Heart right ventricle (tissue), 16 donors: ENCODE data around the gene SYCE3. TPM values are rescaled to one million over a fixed set of nuclear protein-coding genes. Genes with fewer than 3 reads are reported as not detected.
"Not testable (repeated sequence)": the region's sequence is repeated elsewhere in the genome, so short reads cannot be mapped to it uniquely, and the experiment has no call there.

Source experiments
- ATAC-seq, 8 donors: fragments of 200-7000 bp; cut with Tn5 transposase; one replicate each; pipeline ENCODE4 v1.9.1; 2020; ENCODE audit warnings: mild to moderate bottlenecking in 8 of 8, moderate library complexity in 8 of 8, moderate number of reproducible peaks in 1 of 8
- DNase-seq, 2 donors: peaks; one replicate each; pipeline ENCODE4 v3.0.0-alpha.2; 2020
- H3K27ac ChIP-seq, 10 donors: fragments of 200-600 bp; sonication (generic) in 2 of 10; one replicate each; pipeline versions ENCODE4 v1.5.0 to v1.8.0; 2020 to 2022; ENCODE audit warnings: mild to moderate bottlenecking in 3 of 10
- H3K27me3 ChIP-seq, 7 donors: fragments of 200-600 bp; one replicate each; pipeline ENCODE4 v1.8.0; 2021 to 2022; ENCODE audit warnings: mild to moderate bottlenecking in 2 of 7
- H3K36me3 ChIP-seq, 9 donors: fragments of 200-600 bp; sonication (generic) in 1 of 9; one replicate each; pipeline versions ENCODE4 v1.5.0 to v1.8.0; 2020 to 2022; ENCODE audit warnings: mild to moderate bottlenecking in 2 of 9
- H3K4me1 ChIP-seq, 9 donors: fragments of 200-600 bp; sonication (generic) in 1 of 9; one replicate each; pipeline versions ENCODE4 v1.5.0 to v1.8.0; 2020 to 2022; ENCODE audit warnings: mild to moderate bottlenecking in 4 of 9
- H3K4me3 ChIP-seq, 10 donors: fragments of 200-600 bp; sonication (generic) in 2 of 10; one replicate each; pipeline versions ENCODE4 v1.5.0 to v1.8.0; 2020 to 2022; ENCODE audit warnings: mild to moderate bottlenecking in 7 of 10, moderate library complexity in 2 of 10
- H3K9me3 ChIP-seq, 11 donors: fragments of 200-600 bp in 10 of 11; sonication (generic) in 2 of 11; one replicate each; pipeline versions ENCODE4 v1.5.0 to v1.8.0; 2013 to 2022; ENCODE audit warnings: mild to moderate bottlenecking in 2 of 11, control low read depth in 1 of 11, moderate library complexity in 1 of 11
- CTCF ChIP-seq, 9 donors: fragments of 200-600 bp; sonication (generic) in 2 of 9; IDR thresholded peaks; one replicate each; pipeline versions ENCODE4 v1.5.0 to v1.8.0; 2021 to 2022; ENCODE audit warnings: antibody characterized with exemption in 9 of 9, mild to moderate bottlenecking in 5 of 9, moderate library complexity in 1 of 9
- WGBS, 2 donors: extraction: QIAGEN DNeasy Blood & Tissue Kit; methylation state at CpG; one replicate each; pipeline ENCODE4 v1.1.7; 2013; ENCODE audit warnings: inconsistent platforms in 1 of 2; 5-methylcytosine and 5-hydroxymethylcytosine counted together
- intact Hi-C, 10 donors: fragments of 100-400 bp; cut with DNase I; formaldehyde crosslinking; loops; one replicate each; pipeline versions ENCODE4 v1.11.1 to v1.14.2; 2022
- polyA plus RNA-seq, 2 donors: library from polyadenylated mRNA; stranded (reverse); fragments of 200-250 nt; gene quantifications; one replicate each; pipeline ENCODE4 v1.2.3, GENCODE V29; 2013
- total RNA-seq, 10 donors: library from RNA; stranded (reverse); fragmentation: NEBNext Ultra II Directional in 3 of 10; extraction: Animal tissue kit (Norgen Biotek cat#: 25700) in 3 of 10; gene quantifications; one replicate each; pipeline versions ENCODE4 v1.2.1 to v1.2.4, GENCODE V29; 2021 to 2023
- donor health status: Arrhythmogenic right ventricular cardiomyopathy.
- donor health status: ischemic (EF 13 %, LVEDD 7.1; RV severe dilation, severe dysfunction).
- donor health status: healthy with polysubstance abuse.
- donor health status: DM: no; HTN: yes; CAD: no.
- donor health status: DM: no; HTN: no; CAD: no.
- donor health status: ischemic (EF 25% LVEDD 6.9; RV normal size, moderate dysfunction).
- donor health status: ischemic (EF 25% LVEDD 5.7; RV mildly dilated, moderate dysfunction).
- donor health status: healthy.
- donor health status: DM: yes; HTN: yes; CAD: no.
- donor health status: Ischemic cardiomyopathy.
- donor health status: ischemic (EF 35%, LVEDD 5.7; RV mildly dilated, moderate dysfunction).
- donor health status: nonischemic (EF 11% LVEDD 7.7; RV severe dilation, severe dysfunction).
- donor health status: DM: yes; HTN: yes; CAD: no.
- donor health status: PGD.
- donor health status: ischemic (EF 29% LVEDD 5.4; RV normal size, mild dysfunction).
- donor health status: nonischemic (EF 23%, LVEDD 6.1; RV moderate dilation, normal function).

Gene SYCE3
- total and polyA plus RNA-seq, 12 donors, result 0.74 to 0.90 TPM; not detected in 10

DNA sequence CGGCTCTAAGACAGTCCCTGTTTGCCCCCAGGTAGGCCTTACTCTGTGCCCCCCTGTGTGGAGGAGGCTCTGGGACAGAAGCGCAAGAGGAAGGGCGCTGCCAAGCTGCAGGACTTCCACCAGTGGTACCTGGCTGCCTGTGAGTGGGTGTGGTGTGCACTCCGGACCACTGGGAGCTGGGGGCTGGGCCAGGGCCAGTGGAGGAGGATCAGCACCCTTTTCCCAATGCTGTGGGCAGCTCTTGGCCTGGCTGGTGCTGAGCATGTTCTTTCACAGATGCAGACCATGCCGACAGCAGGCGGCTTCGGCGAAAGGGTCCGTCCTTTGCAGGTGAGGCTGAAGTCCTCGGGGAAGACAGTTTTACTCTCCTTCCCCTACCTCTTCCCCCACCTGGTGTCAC, 41.0 kb downstream of the SYCE3 start:
- Histone ChIP-seq H3K27ac (no peak overlapping the region), H3K4me1 (peaks cover 4 to 22% (median 20%) of the 10 kb centered on the region in 9 donors), H3K4me3 (no peak overlapping the region), H3K9me3 (no peaks in the 10 kb centered on the region), H3K27me3 (no peaks in the 10 kb centered on the region), H3K36me3 (peaks cover 0 to 79% (median 44%) of the 10 kb centered on the region in 9 donors)
- intact Hi-C loops, result loop anchor here in 2 of 10 donors (5.0 to 10.0 kb wide), 2 partner anchors 61 to 277 kb away; partner anchors contain the start of genes CHKB (in 1 of the 2) and TUBGCP6 (in 1 of the 2)
- no peak for TF ChIP-seq CTCF (IDR thresholded peaks at IDR 0.05)
- no peak for ATAC-seq
- DNase-seq, result no peak
- WGBS, 2 donors, result 91 to 94% methylated on average over 10 of the region's 10 CpGs

DNA sequence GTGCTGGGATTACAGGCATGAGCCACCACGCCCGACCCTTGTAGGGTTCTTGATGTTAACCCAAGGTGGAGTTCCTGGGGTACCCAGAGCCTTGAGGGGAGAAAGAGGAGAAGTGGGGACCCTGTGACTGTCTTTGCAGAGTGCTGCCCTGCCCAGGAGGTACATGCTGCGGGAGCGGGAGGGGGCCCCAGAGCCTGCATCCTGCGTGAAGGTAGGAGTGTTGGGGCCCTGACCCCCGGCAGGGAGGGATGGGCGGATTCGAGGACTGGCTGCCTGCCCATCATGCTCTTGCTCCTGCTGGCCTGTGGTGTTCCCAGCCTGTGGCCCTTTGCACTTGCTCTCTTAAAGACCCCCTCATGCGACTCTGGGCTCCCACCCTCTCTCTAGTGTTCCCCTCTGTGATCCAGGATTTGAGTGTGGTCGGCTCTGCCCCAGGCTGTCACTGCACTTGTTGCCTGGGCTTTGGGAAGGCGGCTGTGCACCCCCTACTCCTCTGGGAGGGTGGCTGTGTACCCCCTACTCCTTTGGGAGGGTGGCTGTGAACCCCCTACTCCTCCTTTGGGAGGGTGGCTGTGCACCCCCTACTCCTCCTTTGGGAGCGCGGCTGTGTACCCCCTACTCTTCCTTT, 41.8 kb downstream of the SYCE3 start:
- DNase-seq, result no peak
- Histone ChIP-seq H3K27me3 (no peaks in the 10 kb centered on the region), H3K4me1 (peaks cover 4 to 17% (median 14%) of the 10 kb centered on the region in 9 donors), H3K27ac (no peak overlapping the region), H3K36me3 (peaks cover 0 to 87% (median 44%) of the 10 kb centered on the region in 9 donors), H3K9me3 (no peaks in the 10 kb centered on the region), H3K4me3 (no peak overlapping the region)
- intact Hi-C loops, result loop anchor here in 2 of 10 donors (5.0 to 10.0 kb wide), 2 partner anchors 61 to 276 kb away; partner anchors contain the start of genes CHKB (in 1 of the 2) and TUBGCP6 (in 1 of the 2)
- no peak for ATAC-seq
- 94 to 95% methylated on average over 13 of the region's 13 CpGs for WGBS, 2 donors
- no peak for TF ChIP-seq CTCF (IDR thresholded peaks at IDR 0.05)

DNA sequence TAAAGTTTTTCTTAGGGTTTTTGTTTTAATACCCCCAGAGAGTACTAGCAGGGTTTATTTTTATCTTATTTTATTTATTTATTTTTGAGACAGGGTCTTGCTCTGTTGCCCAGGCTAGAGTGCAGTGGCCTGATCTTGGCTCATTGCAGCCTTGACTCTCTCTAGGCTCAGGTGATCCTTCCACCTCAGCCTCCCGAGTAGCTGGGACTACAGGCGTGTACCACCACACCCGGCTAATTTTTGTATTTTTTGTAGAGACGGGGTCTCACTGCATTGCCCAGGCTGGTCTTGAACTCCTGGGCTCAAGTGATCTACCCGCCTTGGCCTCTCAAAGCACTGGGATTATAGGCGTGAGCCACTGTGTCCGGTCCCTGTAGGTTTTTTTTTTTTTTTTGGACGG, 42.5 kb downstream of the SYCE3 start:
- not testable (repeated sequence) for H3K9me3 ChIP-seq, H3K27ac ChIP-seq, DNase-seq, H3K4me3 ChIP-seq, ATAC-seq, H3K27me3 ChIP-seq
- peaks cover 0 to 89% (median 44%) of the 10 kb centered on the region in 9 donors for H3K36me3 ChIP-seq
- peaks cover 4 to 16% (median 14%) of the 10 kb centered on the region in 9 donors for H3K4me1 ChIP-seq
- intact Hi-C loops, result loop anchor here in 2 of 10 donors (5.0 to 10.0 kb wide), 2 partner anchors 62 to 275 kb away; partner anchors contain the start of genes CHKB (in 1 of the 2) and TUBGCP6 (in 1 of the 2)
- 95 to 98% methylated on average over 8 of the region's 8 CpGs for WGBS, 2 donors

DNA sequence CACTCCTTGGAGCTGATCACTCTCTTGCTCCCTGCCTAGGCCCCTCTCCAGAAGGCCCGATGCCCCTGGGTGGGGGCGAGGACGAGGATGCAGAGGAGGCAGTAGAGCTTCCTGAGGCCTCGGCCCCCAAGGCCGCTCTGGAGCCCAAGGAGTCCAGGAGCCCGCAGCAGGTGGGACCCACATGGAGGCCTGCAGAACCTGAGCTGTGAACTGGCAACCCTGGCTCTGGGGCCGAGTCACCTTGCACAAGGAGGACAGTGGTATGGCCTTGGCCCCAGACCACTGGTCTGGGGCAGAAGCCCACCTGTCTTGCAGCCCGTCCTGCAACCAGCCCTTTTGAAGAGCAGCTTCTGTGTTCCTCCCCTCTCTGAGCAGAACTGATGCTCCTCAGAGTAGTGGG, 43.6 kb downstream of the SYCE3 start:
- no peak for ATAC-seq
- Histone ChIP-seq H3K4me3 (no peak overlapping the region), H3K27me3 (no peaks in the 10 kb centered on the region), H3K36me3 (peaks cover 0 to 91% (median 44%) of the 10 kb centered on the region in 9 donors), H3K4me1 (peaks cover under 1 to 6% (median 4%) of the 10 kb centered on the region in 9 donors), H3K27ac (no peak overlapping the region), H3K9me3 (no peaks in the 10 kb centered on the region)
- no peak for TF ChIP-seq CTCF (IDR thresholded peaks at IDR 0.05)
- DNase-seq, result no peak
- intact Hi-C loops, result no loop called here
- WGBS, 2 donors, result 96 to 97% methylated on average over 8 of the region's 8 CpGs

DNA sequence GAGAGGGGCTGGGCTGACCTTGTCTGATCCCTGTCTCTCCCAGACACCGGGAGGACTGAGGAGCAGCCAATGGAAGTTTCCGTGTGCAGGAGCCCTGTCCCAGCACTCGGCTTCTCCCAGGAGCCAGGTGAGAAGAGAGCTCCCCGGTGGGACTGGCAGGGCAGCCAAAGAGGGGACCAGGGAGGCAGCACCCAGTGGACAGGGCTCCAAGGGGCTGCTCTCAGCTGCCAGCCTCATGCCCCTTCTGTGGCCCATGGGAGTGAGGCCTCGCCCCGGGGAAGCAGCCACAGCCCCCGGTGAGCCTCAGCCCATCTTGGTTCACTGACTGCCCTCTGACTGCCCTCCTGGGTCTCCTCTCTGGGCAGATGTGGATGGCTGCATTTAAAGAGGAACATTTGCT, 44.1 kb downstream of the SYCE3 start:
- 92 to 97% methylated on average over 7 of the region's 7 CpGs for WGBS, 2 donors

More for the DNA sequence above, 44.1 kb downstream of the SYCE3 start:
- Histone ChIP-seq H3K4me3 (no peak overlapping the region), H3K27me3 (no peaks in the 10 kb centered on the region), H3K36me3 (peaks cover 0 to 85% (median 41%) of the 10 kb centered on the region in 9 donors), H3K9me3 (no peaks in the 10 kb centered on the region), H3K27ac (no peak overlapping the region), H3K4me1 (peaks cover 0 to under 1% (median 0%) of the 10 kb centered on the region in 9 donors)
- ATAC-seq (no peak), DNase-seq (no peak)
- no peak for TF ChIP-seq CTCF (IDR thresholded peaks at IDR 0.05)
- intact Hi-C loops, result no loop called here
